HEK293 (cell line): Measurements from ENCODE around the gene SEC24C.

Experiments used
- CTCF ChIP-seq: fragments of 450-650 bp; formaldehyde crosslinking; IDR thresholded peaks from 2 replicates; pipeline ENCODE4 v1.5.1; 2016; ENCODE audit warnings: missing biosample characterization, missing genetic modification characterization
- ZNF513 ChIP-seq: fragments of 450-650 bp; IDR thresholded peaks from 2 replicates; pipeline ENCODE4 v1.5.1; 2018; ENCODE audit warnings: missing biosample characterization, missing genetic modification characterization
- ZNF791 ChIP-seq: fragments of 450-650 bp; formaldehyde crosslinking; IDR thresholded peaks from 2 replicates; pipeline ENCODE4 v1.5.1; 2016; ENCODE audit warnings: missing biosample characterization, missing genetic modification characterization
- ZNF830 ChIP-seq: fragments of 450-650 bp; IDR thresholded peaks from 2 replicates; pipeline ENCODE4 v1.5.0; 2018; ENCODE audit warnings: missing biosample characterization, missing genetic modification characterization, low read depth, mild to moderate bottlenecking, moderate library complexity

- TF ChIP-seq CTCF (tag by site-specific recombination) (no peak), ZNF513 (tag by site-specific recombination) (no peak), ZNF791 (tag by site-specific recombination) (no peak), ZNF830 (no peak)
Measured at GRCh38 chr10:73779539-73780197, 35.5 kb downstream of the SEC24C start.
